Ishikawa (cell line): ENCODE data around the gene PTGFRN.

Experiments
- CEBPB ChIP-seq: IDR thresholded peaks from 2 replicates; pipeline ENCODE4 v1.6.1; 2012
- CREB1 ChIP-seq: IDR thresholded peaks from 2 replicates; pipeline ENCODE4 v1.6.1; 2012; ENCODE audit warnings: low read depth
- EGR1 ChIP-seq: IDR thresholded peaks from 2 replicates; pipeline ENCODE4 v1.6.1; 2012
- EP300 ChIP-seq: IDR thresholded peaks from 2 replicates; pipeline ENCODE4 v1.6.1; 2012; ENCODE audit warnings: borderline replicate concordance
- FOXM1 ChIP-seq: IDR thresholded peaks from 2 replicates; pipeline ENCODE4 v1.6.1; 2012; ENCODE audit warnings: low read depth, borderline replicate concordance
- MAX ChIP-seq: IDR thresholded peaks from 2 replicates; pipeline ENCODE4 v1.6.1; 2012
- NFIC ChIP-seq: IDR thresholded peaks from 2 replicates; pipeline ENCODE4 v1.6.1; 2012
- RAD21 ChIP-seq: IDR thresholded peaks from 2 replicates; pipeline ENCODE4 v1.6.1; 2012; ENCODE audit warnings: low read depth
- REST ChIP-seq: IDR thresholded peaks from 2 replicates; pipeline ENCODE4 v1.6.1; 2012; ENCODE audit warnings: low read depth, mild to moderate bottlenecking
- TAF1 ChIP-seq: IDR thresholded peaks from 2 replicates; pipeline ENCODE4 v1.6.1; 2012; ENCODE audit warnings: low read depth, mild to moderate bottlenecking
- TCF12 ChIP-seq: IDR thresholded peaks from 2 replicates; pipeline ENCODE4 v1.6.1; 2012; ENCODE audit warnings: low read depth
- TEAD4 ChIP-seq: IDR thresholded peaks from 2 replicates; pipeline ENCODE4 v1.6.1; 2012
- USF1 ChIP-seq: IDR thresholded peaks from 2 replicates; pipeline ENCODE4 v1.6.1; 2012
- YY1 ChIP-seq: IDR thresholded peaks from 2 replicates; pipeline ENCODE4 v1.6.1; 2012; ENCODE audit warnings: low read depth
- ZBTB7A ChIP-seq: IDR thresholded peaks from 2 replicates; pipeline ENCODE4 v1.6.1; 2012; ENCODE audit warnings: low read depth

Gene PTGFRN

GRCh38 chr1:116991918-116992317 lies 82.2 kb downstream of the PTGFRN start:
- TF ChIP-seq CREB1 (no peak), USF1 (no peak), MAX (no peak), REST (no peak), NFIC (no peak), TAF1 (no peak), RAD21 (no peak), EGR1 (no peak), TEAD4 (no peak), CEBPB (no peak), FOXM1 (no peak), ZBTB7A (no peak), TCF12 (no peak), EP300 (no peak), YY1 (no peak)

- no peak for TF ChIP-seq CEBPB
- no peak for TF ChIP-seq TCF12
- TF ChIP-seq REST = no peak
- TF ChIP-seq USF1 = no peak
- no peak for TF ChIP-seq EGR1
- no peak for TF ChIP-seq TAF1
- TF ChIP-seq EP300 = no peak
- TF ChIP-seq MAX = no peak
- no peak for TF ChIP-seq ZBTB7A
- TF ChIP-seq NFIC = no peak
- TF ChIP-seq RAD21 = no peak
- no peak for TF ChIP-seq YY1
- TF ChIP-seq TEAD4 = no peak
- no peak for TF ChIP-seq FOXM1
- no peak for TF ChIP-seq CREB1
Observed at GRCh38 chr1:116993286-116993685, 83.6 kb downstream of the PTGFRN start.

GRCh38 chr1:116994411-116994810 lies 84.7 kb downstream of the PTGFRN start:
- TF ChIP-seq NFIC = no peak
- TF ChIP-seq YY1 = no peak
- no peak for TF ChIP-seq MAX
- TF ChIP-seq EGR1 = no peak
- no peak for TF ChIP-seq RAD21
- TF ChIP-seq EP300 = no peak
- no peak for TF ChIP-seq FOXM1
- TF ChIP-seq CREB1 = no peak

GRCh38 chr1:116997066-116997465 lies 87.3 kb downstream of the PTGFRN start:
- TF ChIP-seq TEAD4 (no peak), FOXM1 (no peak), TAF1 (no peak), YY1 (no peak), EGR1 (no peak), CEBPB (no peak), TCF12 (no peak), EP300 (no peak), RAD21 (no peak), NFIC (no peak), REST (no peak)
